GM21737 (cell line): Measurements from ENCODE around the gene GRIA4.

ENCODE experiments used
- ATAC-seq: cut with Tn5 transposase; IDR thresholded peaks from one replicate; pipeline ENCODE4 v1.9.1; 2021; ENCODE audit warnings: mild to moderate bottlenecking, moderate library complexity; ENCODE audit not compliant: unreplicated experiment

GRIA4 gene

DNA sequence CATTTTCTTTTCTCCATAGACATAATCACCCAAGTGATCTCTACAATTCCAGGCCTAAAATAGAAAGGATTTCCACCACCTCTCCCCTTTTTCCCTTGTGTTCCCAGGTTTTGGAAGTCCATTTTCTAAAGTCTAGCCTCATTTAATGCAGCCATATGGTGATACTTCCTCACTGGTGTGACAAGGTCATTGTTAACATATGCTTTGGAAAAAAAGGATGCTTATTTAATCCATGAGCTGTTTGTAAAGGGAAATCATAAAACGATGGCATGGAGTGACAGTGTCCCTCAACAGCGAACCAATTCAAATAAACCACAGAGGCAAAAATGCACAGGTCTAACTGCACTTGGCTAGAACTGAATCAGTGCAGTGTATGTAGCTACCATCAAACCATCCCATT, 26.6 kb downstream of the GRIA4 start:
- no peak for ATAC-seq

- no peak for ATAC-seq
These were observed 29.7 kb downstream of the GRIA4 start for GRCh38 chr11:105639527-105639926.

GRCh38 chr11:105641433-105641832, 31.6 kb downstream of the GRIA4 start:
- ATAC-seq, result no peak

- no peak for ATAC-seq
These were observed 33.0 kb downstream of the GRIA4 start for GRCh38 chr11:105642870-105643269.

DNA sequence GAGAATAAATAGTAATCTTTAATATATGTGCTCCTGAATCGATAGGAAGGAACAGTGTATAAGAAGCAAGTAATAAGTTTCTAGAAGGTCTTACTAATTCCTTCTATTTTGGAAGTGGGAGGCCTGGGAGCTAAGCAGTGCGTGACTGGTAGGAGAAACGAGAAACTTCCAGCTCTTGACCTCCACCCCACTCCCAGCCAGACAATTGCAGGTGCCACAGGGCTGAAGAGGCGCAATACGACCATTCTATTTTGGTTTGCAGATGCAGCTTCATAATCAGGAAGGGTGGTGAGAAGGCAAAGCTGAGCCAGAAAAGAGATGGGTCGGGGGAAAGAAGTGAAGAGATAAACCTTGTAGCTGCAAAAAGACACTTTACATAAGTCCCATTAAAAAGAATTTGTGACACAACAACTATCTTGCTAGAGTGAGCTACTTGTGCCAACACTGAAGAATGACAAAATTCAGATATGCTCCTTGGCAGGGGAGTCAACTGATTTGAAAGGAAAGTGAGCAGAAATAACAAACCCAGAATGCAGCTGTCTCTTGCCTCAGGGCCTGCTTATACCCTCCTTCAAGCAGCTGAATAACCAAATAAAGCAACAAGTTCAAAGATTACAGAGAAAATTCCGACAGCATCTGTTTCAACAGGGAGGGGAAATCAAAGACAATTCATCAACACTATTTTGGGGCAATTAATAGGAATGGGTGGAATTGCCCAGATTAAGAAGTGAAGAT, 35.1 kb downstream of the GRIA4 start:
- ATAC-seq, result no peak

DNA sequence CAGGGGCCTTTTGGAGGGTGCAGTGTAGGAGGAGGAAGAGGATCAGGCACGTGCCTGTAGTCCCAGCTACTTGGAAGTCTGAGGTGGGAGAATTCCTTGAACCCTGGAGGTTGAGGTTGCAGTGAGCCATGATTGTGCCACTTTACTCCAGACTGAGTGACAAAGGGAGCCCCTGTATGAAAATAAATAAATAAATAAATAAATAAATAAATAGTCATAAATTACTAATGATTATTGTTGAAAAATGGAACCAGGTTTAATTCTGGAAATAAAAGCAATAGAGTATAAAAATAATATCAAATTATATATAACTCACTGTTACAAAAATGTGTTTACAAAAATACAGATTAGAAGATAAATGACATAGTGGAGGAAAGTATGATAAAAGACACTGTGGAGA, 37.9 kb downstream of the GRIA4 start:
- ATAC-seq, result no peak

- ATAC-seq, result no peak
These were observed 38.9 kb downstream of the GRIA4 start for GRCh38 chr11:105648762-105649161.

DNA sequence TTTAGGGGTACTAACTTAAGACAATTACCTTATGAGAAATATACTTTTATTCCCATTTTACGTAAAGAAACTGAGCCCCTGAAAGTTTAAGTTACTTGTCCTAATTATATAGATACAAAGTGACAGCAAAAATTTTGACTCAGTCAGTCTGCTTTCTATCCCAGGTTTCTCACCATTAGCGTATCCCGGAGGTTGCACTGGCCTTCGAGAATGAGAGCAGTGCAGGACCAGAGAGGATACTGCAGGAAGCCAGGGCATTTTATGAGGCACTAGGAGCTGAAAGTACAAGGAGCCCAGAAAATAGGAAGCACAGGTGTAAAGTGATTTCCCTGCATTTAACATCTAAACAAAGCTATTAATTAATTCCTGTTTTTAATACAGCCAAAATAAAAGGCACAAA, 55.4 kb downstream of the GRIA4 start:
- ATAC-seq, result no peak

- no peak for ATAC-seq
These were observed 57.6 kb downstream of the GRIA4 start for GRCh38 chr11:105667441-105667840.

- ATAC-seq, result no peak
These were observed 60.9 kb downstream of the GRIA4 start for GRCh38 chr11:105670811-105671210.

GRCh38 chr11:105673089-105673488, 63.2 kb downstream of the GRIA4 start:
- no peak for ATAC-seq

DNA sequence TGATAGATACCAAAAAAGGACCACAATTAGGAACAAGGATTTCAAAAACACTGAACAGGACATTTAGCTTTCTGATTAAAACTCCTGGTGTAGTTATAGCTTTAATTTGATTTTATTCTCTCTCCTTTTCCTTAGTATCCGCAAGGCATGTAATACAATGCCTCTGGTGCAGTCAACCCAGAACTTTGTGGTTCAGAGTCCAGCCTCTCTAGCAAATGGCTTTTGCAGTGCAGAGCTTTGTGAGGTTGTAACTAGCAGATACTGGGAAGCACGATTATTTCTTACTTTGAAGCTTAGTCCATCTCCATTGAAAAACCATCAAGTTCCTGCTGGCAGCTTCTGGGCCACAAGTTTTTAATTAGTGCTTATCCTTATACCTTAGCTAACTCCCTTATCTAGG, 79.8 kb downstream of the GRIA4 start:
- ATAC-seq, result no peak

- ATAC-seq, result no peak
These were observed 80.6 kb downstream of the GRIA4 start for GRCh38 chr11:105690467-105690866.

DNA sequence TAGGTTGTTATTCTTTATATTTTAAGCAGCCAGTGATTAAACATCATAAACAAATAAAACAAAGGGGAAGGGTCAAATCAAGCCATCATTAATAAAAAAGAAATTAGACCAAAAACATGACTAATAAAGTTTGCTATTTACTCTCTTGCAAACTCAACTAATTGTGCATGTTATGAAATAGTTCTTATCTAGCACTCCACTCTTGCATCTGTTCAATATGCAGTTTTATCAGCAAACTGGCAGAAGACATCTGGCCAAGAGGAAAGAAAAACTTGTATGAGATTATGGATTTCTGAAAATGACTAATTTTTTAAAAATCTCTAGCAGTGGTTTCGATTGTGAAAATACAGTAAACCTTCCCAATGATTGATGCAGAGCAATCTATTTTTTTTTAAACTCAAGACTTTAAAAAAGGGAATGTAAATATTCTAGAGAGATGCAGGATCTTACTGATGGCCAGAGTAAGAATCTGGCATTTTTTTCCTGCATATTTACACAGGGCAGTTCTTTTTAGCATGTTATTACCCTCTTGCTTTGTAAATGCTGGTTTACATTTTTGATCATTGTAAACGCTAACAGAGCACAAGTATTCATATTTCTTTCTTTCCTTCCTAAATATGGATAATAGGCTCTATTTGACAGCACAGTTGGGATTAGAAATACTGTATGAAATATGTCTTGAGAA, 83.3 kb downstream of the GRIA4 start:
- no peak for ATAC-seq

GRCh38 chr11:105696000-105696399, 86.1 kb downstream of the GRIA4 start:
- no peak for ATAC-seq

- no peak for ATAC-seq
These were observed 87.4 kb downstream of the GRIA4 start for GRCh38 chr11:105697291-105697690.

DNA sequence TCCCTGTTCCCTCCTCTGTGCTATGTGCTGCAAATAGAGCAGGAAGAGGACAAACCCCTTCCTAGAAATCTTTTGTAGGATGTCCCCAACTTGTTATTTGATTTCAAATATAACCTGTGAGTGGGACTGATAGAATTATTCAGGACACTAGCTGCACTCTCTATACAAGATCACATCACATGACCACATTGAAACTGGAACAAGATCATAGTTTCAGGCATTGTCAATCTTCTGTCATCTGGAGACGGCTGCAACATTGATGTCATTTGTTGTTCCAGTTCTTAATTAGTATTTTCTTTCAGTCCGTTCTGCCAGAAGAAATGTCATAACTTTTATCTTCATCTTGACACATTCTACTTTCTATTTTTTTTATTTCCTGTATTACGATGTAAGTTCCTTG, 89.3 kb downstream of the GRIA4 start:
- no peak for ATAC-seq

DNA sequence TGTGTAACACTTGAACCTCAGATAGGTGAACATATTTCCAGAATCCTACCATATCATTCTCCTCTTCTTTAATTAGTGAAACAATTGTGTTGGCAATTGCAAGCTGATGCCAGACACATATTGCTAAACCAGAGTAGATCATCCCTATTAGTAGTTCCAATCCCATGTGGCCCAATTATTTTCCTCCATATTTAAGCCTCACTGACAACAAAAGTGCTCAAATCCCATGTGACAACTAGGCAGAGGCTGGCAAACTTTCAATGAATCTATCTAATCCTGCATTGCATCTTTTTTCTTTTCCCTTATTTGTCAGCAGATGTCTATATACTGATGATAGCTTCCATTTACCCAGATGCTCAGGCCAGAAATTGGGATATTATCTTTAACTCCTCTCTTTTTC, 90.4 kb downstream of the GRIA4 start:
- ATAC-seq, result no peak

GRCh38 chr11:105701098-105701497, 91.2 kb downstream of the GRIA4 start:
- ATAC-seq, result no peak

- no peak for ATAC-seq
These were observed 96.1 kb downstream of the GRIA4 start for GRCh38 chr11:105705786-105706530.

DNA sequence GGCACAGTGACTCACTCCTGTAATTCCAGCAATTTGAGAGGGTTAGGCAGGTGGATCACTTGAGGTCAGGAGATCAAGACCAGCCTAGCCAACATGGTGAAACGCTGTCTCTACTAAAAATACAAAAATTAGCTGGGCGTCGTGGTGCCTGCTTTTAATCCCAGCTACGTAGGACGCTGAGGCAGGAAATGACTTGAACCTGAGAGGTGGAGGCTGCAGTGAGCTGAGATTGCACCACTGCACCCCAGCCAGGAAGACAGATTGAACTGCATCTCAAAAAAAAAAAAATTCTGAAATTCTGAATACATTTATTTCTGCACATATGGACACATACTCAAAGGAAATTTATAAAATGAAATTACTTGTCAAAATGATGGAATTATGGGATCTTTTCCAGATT, 103.2 kb downstream of the GRIA4 start:
- no peak for ATAC-seq

DNA sequence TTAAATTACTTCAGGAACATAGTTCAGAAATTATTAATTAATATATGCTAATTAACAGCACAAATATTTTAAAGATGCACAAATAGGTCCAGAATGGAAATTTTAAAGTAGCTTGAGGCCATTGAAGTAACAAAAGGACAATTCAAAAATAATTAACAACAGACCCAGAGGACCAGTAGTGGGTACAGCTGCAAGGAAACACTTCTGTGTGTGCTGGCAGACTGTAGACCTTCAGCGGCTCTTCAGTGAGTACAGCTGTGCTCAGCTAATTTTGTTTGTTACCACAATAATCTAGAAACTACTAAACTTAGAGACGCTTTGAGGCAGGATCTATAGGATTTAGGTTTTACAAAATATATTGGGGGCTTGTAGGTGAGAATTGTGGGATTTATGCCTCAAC, 103.8 kb downstream of the GRIA4 start:
- ATAC-seq, result no peak
